KMS-11 (cell line): Measurements from ENCODE around the gene RCL1.
"Not testable (repeated sequence)": the region's sequence is repeated elsewhere in the genome, so short reads cannot be mapped to it uniquely, and the experiment has no call there.

Source experiments
- H2AFZ ChIP-seq: fragments of 200-600 bp; sonication (generic); 2 replicates; pipeline ENCODE4 v1.6.1; 2016; ENCODE audit warnings: antibody characterized with exemption, mixed run types, low read depth
- H3K27ac ChIP-seq: fragments of 200-600 bp; sonication (generic); 2 replicates; pipeline ENCODE4 v1.6.1; 2016; ENCODE audit warnings: mild to moderate bottlenecking, mixed run types
- H3K27me3 ChIP-seq: fragments of 200-600 bp; sonication (generic); 2 replicates; pipeline ENCODE4 v1.6.1; 2017; ENCODE audit warnings: mild to moderate bottlenecking, low read depth, mixed run types, moderate library complexity; ENCODE audit not compliant: insufficient read depth
- H3K36me3 ChIP-seq: fragments of 200-600 bp; sonication (generic); 2 replicates; pipeline ENCODE4 v1.6.1; 2017; ENCODE audit warnings: mild to moderate bottlenecking, mixed run types; ENCODE audit not compliant: insufficient read depth
- H3K4me1 ChIP-seq: fragments of 200-600 bp; sonication (generic); 2 replicates; pipeline ENCODE4 v1.6.1; 2016; ENCODE audit warnings: mild to moderate bottlenecking, low read depth, mixed run types; ENCODE audit not compliant: poor library complexity, severe bottlenecking
- H3K4me2 ChIP-seq: fragments of 200-600 bp; sonication (generic); 2 replicates; pipeline ENCODE4 v1.7.0; 2016; ENCODE audit warnings: mild to moderate bottlenecking, mixed run types
- H3K4me3 ChIP-seq: fragments of 200-600 bp; sonication (generic); IDR thresholded peaks from 2 replicates; pipeline ENCODE4 v1.6.1; 2017; ENCODE audit warnings: low read depth, low read length, mixed read lengths; ENCODE audit not compliant: insufficient read depth
- H3K79me2 ChIP-seq: fragments of 200-600 bp; sonication (generic); 2 replicates; pipeline ENCODE4 v1.6.1; 2016; ENCODE audit warnings: low read depth, mixed run types; ENCODE audit not compliant: insufficient read depth
- H3K9ac ChIP-seq: fragments of 200-600 bp; sonication (generic); 2 replicates; pipeline ENCODE4 v1.6.1; 2016; ENCODE audit warnings: mild to moderate bottlenecking, mixed run types
- H4K20me1 ChIP-seq: fragments of 200-600 bp; sonication (generic); 2 replicates; pipeline ENCODE4 v1.6.1; 2016; ENCODE audit warnings: mild to moderate bottlenecking, mixed run types; ENCODE audit not compliant: insufficient read depth
- CTCF ChIP-seq: fragments of 200-600 bp; sonication (generic); conservative IDR thresholded peaks from 2 replicates; pipeline ENCODE4 v1.6.1; 2017; ENCODE audit warnings: low read depth, mild to moderate bottlenecking, antibody characterized with exemption, low read length, moderate library complexity, mixed read lengths

The RCL1 gene

GRCh38 chr9:4894076-4894475 is 101.3 kb downstream of the RCL1 start:
- Histone ChIP-seq H4K20me1 (no peaks in the 10 kb centered on the region), H3K4me1 (no peaks in the 10 kb centered on the region), H3K4me3 (no peak overlapping the region), H3K9ac (no peak overlapping the region), H3K4me2 (no peak overlapping the region), H3K79me2 (no peaks in the 10 kb centered on the region), H3K36me3 (no peaks in the 10 kb centered on the region), H3K27ac (no peak overlapping the region), H3K27me3 (no peaks in the 10 kb centered on the region), H2AFZ (no peak overlapping the region)
- TF ChIP-seq CTCF, result no peak

GRCh38 chr9:4899853-4900252 is 107.1 kb downstream of the RCL1 start:
- H3K4me2 ChIP-seq, H3K9ac ChIP-seq, H3K36me3 ChIP-seq, H2AFZ ChIP-seq, H4K20me1 ChIP-seq, H3K4me3 ChIP-seq, H3K79me2 ChIP-seq, H3K27me3 ChIP-seq, H3K27ac ChIP-seq, H3K4me1 ChIP-seq: not testable (repeated sequence)

- not testable (repeated sequence) for H3K4me3 ChIP-seq, H3K9ac ChIP-seq
These were observed 108.8 kb downstream of the RCL1 start for GRCh38 chr9:4901401-4902134.

GRCh38 chr9:4902135-4902475 is 109.4 kb downstream of the RCL1 start:
- Histone ChIP-seq H4K20me1 (no peaks in the 10 kb centered on the region), H3K79me2 (no peaks in the 10 kb centered on the region), H3K4me1 (no peaks in the 10 kb centered on the region), H3K27ac (no peak overlapping the region), H3K4me3 (no peak overlapping the region), H3K4me2 (no peak overlapping the region), H3K27me3 (no peaks in the 10 kb centered on the region), H2AFZ (no peak overlapping the region), H3K9ac (no peak overlapping the region), H3K36me3 (no peaks in the 10 kb centered on the region)
- no peak for TF ChIP-seq CTCF

More at GRCh38 chr9:4901401-4902134, 108.8 kb downstream of the RCL1 start:
- H2AFZ ChIP-seq, H3K4me2 ChIP-seq, H3K36me3 ChIP-seq, H3K27me3 ChIP-seq, H4K20me1 ChIP-seq, H3K27ac ChIP-seq, H3K4me1 ChIP-seq, H3K79me2 ChIP-seq: not testable (repeated sequence)

GRCh38 chr9:4904322-4905134 is 111.8 kb downstream of the RCL1 start:
- Histone ChIP-seq H3K36me3 (no peaks in the 10 kb centered on the region), H3K27ac (no peak overlapping the region), H4K20me1 (no peaks in the 10 kb centered on the region), H3K4me1 (no peaks in the 10 kb centered on the region), H3K4me2 (no peak overlapping the region), H2AFZ (no peak overlapping the region), H3K4me3 (no peak overlapping the region), H3K79me2 (no peaks in the 10 kb centered on the region), H3K9ac (no peak overlapping the region), H3K27me3 (no peaks in the 10 kb centered on the region)
- no peak for TF ChIP-seq CTCF
